Stimulated activated CD4-positive, alpha-beta T cell treated with anti-CD3 and anti-CD28 coated beads, TNF-alpha, amount 100 ng/mL, for 24 hours (primary cell): ENCODE measurements around the gene EFR3B.
A peak's percentile ranks its signal among the peaks of the same experiment; 100 is the strongest.

Experiments
- DNase-seq, 3 experiments: peaks; one replicate each; pipeline ENCODE4 v3.0.0-alpha.2; 2020; ENCODE audit warnings: low read depth in 3 of 3

Gene EFR3B

DNA sequence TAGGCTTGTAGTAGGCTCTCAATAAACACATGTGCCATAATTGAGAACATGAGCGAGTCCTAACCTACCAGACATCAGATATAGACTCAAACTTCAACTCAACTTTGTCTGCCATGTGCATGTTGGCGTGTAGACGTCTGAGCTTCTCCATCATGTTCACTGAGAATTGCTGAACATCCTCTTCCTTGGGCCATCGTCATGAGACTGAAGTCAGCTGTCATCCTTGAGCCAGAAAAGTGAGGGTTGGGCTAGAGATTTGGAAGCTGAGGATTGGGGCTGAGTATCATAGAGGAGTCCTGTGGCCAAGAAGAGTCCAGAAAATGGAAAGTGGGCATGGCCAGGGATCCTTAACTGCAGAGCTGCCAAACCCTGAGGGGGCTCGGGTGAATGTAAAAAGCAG, 7.8 kb upstream of the EFR3B start:
- DNase-seq, result no peak

DNA sequence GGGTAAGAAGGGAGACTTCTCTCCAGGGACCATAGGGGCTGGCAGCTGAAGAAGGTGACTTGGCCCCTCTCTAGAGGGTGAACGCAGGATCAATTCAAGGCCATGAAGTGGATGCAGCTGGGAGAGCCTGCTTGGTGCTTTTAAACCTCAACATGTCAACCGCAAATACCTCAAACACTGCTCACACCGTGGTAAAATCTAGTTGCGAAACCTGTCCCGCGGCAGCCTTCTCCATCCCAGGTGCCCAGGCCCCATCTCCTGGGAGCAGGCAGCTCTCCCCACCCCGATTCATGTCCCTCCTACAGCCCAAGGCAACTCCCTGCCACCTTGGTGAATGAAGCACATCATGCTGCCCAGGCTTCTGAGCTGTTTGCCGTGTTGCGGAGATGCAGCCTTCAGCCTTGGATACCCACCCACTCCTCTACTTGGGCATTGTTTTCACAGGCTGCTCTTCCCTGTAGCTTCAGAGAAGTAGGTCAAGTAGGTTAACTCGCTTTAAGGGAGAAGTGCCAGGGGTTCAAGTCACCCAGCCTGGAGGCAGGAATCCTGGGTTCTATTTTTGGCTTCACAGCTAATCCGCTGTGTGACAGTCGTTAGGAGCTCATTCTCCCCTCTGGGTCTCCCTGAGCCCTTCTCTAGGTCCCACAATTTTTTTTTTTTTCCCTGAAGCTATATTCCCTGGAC, 6.2 kb upstream of the EFR3B start:
- DNase-seq, result no peak

- no peak for DNase-seq
Measured at GRCh38 chr2:25036221-25036559, 5.7 kb upstream of the EFR3B start.

- no peak for DNase-seq
Measured at GRCh38 chr2:25039126-25039525, 2.8 kb upstream of the EFR3B start.

GRCh38 chr2:25041307-25041927, 459 bp upstream of the EFR3B start:
- peak in 2 of 3 experiments; percentile 4 to 15 for DNase-seq

DNA sequence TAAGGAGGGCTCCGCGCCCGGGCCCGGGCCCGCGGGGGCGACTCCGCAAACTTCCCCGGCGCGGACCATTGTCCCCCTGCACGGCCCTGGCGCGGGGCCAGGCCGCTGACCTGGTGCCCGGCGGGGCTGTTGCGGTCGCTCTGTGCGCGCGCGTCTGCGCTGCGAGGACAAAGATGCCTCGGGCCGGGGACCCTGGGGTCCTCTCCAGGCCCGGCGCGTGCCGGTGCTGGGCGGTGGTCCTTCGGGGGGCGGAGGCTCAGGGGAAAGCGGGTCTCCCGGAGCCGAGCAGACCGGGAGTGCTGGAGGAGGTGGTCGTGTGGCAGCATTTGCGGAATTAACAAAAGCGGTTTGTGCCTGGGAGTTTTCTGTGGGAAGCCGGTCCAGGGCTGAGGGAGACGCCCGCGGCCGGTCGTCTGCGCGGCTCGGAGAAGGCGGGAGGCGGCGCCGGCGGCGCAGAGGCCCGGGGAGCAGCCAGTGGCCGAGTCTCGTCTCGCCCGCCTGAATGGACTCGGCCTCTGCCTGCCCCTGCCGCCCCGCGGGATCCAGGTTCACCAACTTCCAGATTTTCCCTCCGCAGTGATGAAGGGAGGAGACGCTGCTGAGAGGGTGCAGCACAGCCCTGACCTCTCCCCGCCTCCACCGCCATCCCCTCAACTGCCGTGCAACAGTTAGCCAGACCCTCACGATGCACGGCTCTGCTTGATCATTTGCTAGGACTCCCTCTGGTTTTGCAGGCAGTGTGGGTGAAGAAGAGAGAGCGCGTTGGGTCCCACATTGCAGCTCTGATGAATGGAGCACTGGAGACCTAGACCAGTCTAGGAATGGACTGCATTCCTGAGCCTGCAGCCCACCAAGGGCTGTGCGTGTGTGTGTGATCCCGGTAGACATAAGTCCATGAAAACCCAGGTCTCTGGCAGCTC, 705 bp downstream of the EFR3B start:
- no peak for DNase-seq

- DNase-seq, result peak; percentile 19 to 55 (median 36)
Measured at GRCh38 chr2:25043241-25043867, 1.5 kb downstream of the EFR3B start.

GRCh38 chr2:25044011-25044410, 2.1 kb downstream of the EFR3B start:
- no peak for DNase-seq

- DNase-seq, result no peak
Measured at GRCh38 chr2:25044990-25045389, 3.1 kb downstream of the EFR3B start.

GRCh38 chr2:25049422-25049821, 7.5 kb downstream of the EFR3B start:
- no peak for DNase-seq

DNA sequence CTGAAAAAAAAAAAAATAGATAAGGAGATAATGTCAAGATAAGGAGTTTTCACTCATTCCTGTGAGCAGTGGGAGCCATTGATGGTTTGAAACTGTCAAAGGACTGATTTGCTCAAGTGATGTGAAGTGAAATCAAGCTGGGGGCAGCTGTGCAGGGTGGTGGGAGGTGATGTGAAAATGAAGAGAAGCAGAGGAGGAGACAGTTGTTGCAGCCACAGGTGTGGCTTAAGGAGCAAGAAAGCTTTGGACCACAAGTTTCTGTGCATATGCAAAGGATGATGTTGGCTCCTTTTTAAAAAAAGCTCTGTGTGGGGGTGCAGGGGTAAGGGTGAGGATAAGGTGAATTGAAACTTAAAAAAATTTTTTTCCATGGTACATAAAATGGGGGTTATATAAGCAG, 8.3 kb downstream of the EFR3B start:
- no peak for DNase-seq

DNA sequence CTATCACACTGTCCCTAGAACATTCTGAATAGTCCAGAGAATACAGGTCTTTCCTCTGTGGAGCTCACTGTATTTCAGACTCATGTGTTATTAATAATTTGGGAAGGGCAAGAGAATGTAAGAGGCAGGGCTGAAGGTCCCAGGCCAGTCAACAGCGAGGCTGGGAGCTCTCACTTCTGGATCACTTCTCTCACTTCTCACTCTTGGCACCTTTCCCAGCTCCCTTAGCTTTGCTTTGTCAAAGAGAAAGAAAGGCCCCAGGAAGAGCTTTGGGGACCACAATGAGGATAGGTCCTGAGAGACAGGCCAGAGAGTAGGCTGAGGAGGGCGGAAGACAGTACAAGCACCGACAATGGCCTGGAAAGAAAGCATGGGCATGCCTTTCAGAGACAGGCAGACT, 11.2 kb downstream of the EFR3B start:
- no peak for DNase-seq

DNA sequence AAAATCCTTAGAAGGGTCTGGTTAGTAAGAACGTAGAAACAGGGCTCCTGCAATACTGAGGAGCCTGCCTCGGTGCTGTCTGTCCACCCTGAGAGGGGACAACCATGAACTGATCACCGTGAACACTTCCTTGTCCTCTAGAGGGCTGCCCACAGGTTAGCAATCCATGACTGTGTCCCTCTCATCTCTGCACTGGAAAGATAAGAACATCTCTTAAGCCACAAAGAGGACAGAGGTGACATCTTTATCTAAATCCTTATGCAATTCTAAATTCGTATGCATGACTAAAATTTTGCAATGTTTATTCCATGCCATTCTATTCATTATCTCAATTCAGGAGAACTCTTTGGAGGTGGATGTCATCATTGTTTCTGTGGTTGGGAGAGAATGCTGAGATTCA, 12.8 kb downstream of the EFR3B start:
- DNase-seq, result no peak

- DNase-seq, result no peak
Measured at GRCh38 chr2:25055376-25055920, 13.6 kb downstream of the EFR3B start.

GRCh38 chr2:25056098-25056821, 14.4 kb downstream of the EFR3B start:
- DNase-seq, result no peak

- no peak for DNase-seq
Measured at GRCh38 chr2:25062511-25062917, 20.6 kb downstream of the EFR3B start.

- no peak for DNase-seq
Measured at GRCh38 chr2:25063876-25064660, 22.2 kb downstream of the EFR3B start.

- no peak for DNase-seq
Measured at GRCh38 chr2:25065768-25066167, 23.9 kb downstream of the EFR3B start.

DNA sequence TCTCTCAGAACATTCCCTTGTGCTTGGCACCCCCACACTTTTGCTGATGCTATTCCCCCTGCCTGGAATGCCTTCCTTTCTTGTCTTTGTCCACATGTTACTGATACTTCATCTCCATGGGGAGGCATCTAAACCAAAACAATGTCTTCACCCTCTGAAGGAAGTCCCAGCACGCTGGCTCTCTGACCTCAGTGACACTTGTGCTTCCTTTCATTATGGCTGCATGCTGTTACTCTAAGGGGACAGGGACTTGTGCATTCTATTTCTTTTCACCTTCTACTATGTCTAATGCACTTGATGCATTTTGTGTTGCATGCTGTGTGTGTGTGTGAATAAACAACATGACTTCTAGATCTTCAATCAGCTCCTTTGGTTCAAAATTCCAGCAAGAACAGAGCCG, 24.6 kb downstream of the EFR3B start:
- DNase-seq, result no peak

DNA sequence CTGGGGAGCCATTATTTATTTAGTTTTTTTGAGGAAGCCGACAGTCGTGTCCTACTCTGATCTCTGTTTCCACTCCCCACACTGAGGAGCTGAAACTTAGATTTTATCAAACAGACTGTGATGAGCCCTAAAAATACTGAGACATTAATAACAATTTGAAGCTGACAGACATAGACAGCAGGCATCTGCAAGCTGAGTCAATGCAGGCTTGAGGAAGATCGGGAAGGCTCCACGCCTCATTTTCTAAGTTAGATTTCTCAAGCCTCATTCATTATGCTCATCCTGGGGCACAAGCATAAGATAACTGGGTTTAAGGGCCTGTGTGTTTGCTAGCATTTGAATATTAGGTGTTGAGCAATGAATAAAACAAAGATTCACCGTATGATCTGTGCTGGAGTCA, 26.3 kb downstream of the EFR3B start:
- no peak for DNase-seq

DNA sequence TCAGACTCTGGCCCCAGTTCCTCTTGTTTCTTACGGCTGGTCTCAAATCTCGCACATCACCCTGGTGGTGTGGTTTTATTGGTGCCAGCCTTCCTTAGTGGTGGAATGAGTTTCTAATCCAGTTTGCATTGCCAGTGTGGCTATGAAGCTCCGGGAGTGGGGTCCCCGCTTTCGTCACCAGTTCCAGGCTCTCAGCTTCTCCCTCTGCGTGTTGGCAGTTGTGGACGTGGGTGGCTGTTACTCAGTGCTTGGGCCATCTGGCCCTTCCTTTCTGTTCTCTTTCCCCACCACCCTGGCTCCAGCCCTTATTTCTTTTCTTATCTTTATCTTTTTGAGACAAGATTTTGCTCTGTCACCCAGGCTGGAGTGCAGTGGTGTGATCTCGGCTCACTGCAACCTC, 30.1 kb downstream of the EFR3B start:
- no peak for DNase-seq
